HG03521 (cell line): ENCODE measurements around the gene NAA35.
A peak's percentile ranks its signal among the peaks of the same experiment; 100 is the strongest.
"Not testable (repeated sequence)": the region's sequence is repeated elsewhere in the genome, so short reads cannot be mapped to it uniquely, and the experiment has no call there.

Experiments used
- ATAC-seq: cut with Tn5 transposase; IDR thresholded peaks from one replicate; pipeline ENCODE4 v1.9.1; 2021; ENCODE audit warnings: mild to moderate bottlenecking, moderate library complexity; ENCODE audit not compliant: unreplicated experiment

Gene NAA35

GRCh38 chr9:85940832-85941621 lies at the start of gene NAA35:
Gene NAA35 (plus strand): TSS chr9:85941146. CDS start chr9:85942160, 1,014 bp downstream.
- peak; percentile 83 for ATAC-seq

GRCh38 chr9:85892401-85892800 lies 48.5 kb upstream of the NAA35 start:
- no peak for ATAC-seq

GRCh38 chr9:85895685-85896084 lies 45.3 kb upstream of the NAA35 start:
- no peak for ATAC-seq

GRCh38 chr9:85897848-85898247 lies 43.1 kb upstream of the NAA35 start:
- ATAC-seq, result no peak

GRCh38 chr9:85898332-85898731 lies 42.6 kb upstream of the NAA35 start:
- ATAC-seq, result no peak

GRCh38 chr9:85899388-85899787 lies 41.6 kb upstream of the NAA35 start:
- no peak for ATAC-seq

- ATAC-seq, result no peak
Observed at GRCh38 chr9:85900504-85901201, 40.3 kb upstream of the NAA35 start.

- ATAC-seq, result no peak
Observed at GRCh38 chr9:85904975-85905374, 36.0 kb upstream of the NAA35 start.

- ATAC-seq, result no peak
Observed at GRCh38 chr9:85905957-85906356, 35.0 kb upstream of the NAA35 start.

- no peak for ATAC-seq
Observed at GRCh38 chr9:85909390-85909789, 31.6 kb upstream of the NAA35 start.

GRCh38 chr9:85914108-85914507 lies 26.8 kb upstream of the NAA35 start:
- ATAC-seq, result no peak

- ATAC-seq, result no peak
Observed at GRCh38 chr9:85917756-85918155, 23.2 kb upstream of the NAA35 start.

- ATAC-seq, result no peak
Observed at GRCh38 chr9:85925493-85925892, 15.5 kb upstream of the NAA35 start.

GRCh38 chr9:85927076-85927475 lies 13.9 kb upstream of the NAA35 start:
- ATAC-seq, result no peak

GRCh38 chr9:85931495-85931894 lies 9.5 kb upstream of the NAA35 start:
- no peak for ATAC-seq

- not testable (repeated sequence) for ATAC-seq
Observed at GRCh38 chr9:85935950-85936349, 5.0 kb upstream of the NAA35 start.

- ATAC-seq, result no peak
Observed at GRCh38 chr9:85940275-85940831, 593 bp upstream of the NAA35 start.

GRCh38 chr9:85941622-85941940 lies 635 bp downstream of the NAA35 start:
- no peak for ATAC-seq

GRCh38 chr9:85941966-85942912 lies 1.3 kb downstream of the NAA35 start:
- ATAC-seq, result no peak

GRCh38 chr9:85942913-85943709 lies 2.2 kb downstream of the NAA35 start:
- ATAC-seq, result no peak
